Pulmonary artery endothelial cell (primary cell): Measurements from ENCODE around the gene HAP1. TPM values are rescaled to one million over a fixed set of nuclear protein-coding genes. Genes with fewer than 3 reads are reported as not detected.
"Not testable (repeated sequence)": the region's sequence is repeated elsewhere in the genome, so short reads cannot be mapped to it uniquely, and the experiment has no call there.

Source experiments
- DNase-seq: peaks from one replicate; pipeline ENCODE4 v3.0.0-alpha.2; 2011; ENCODE audit warnings: low read depth, low spot score
- total RNA-seq: library from RNA; depleted of rRNA; stranded (reverse); fragments of >200 nt; gene quantifications from 2 replicates; pipeline ENCODE4 v1.2.3, GENCODE V29; 2014

Gene HAP1
- total RNA-seq, result 0.07 and 0.18 TPM in 2 replicates

GRCh38 chr17:41734139-41734948 is at the start of gene HAP1:
Gene HAP1 (minus strand): TSS chr17:41734643. CDS start chr17:41734634, 9 bp downstream.
- DNase-seq, result no peak

- no peak for DNase-seq
These were observed 47.7 kb upstream of the HAP1 start for GRCh38 chr17:41782142-41782541.

GRCh38 chr17:41781404-41782110 is 47.1 kb upstream of the HAP1 start:
- no peak for DNase-seq

- no peak for DNase-seq
These were observed 45.5 kb upstream of the HAP1 start for GRCh38 chr17:41779954-41780353.

GRCh38 chr17:41777574-41778188 is 43.2 kb upstream of the HAP1 start:
- DNase-seq, result peak; percentile 99

- DNase-seq, result peak; percentile 74
These were observed 42.7 kb upstream of the HAP1 start for GRCh38 chr17:41777157-41777573.

GRCh38 chr17:41776262-41776900 is 41.9 kb upstream of the HAP1 start:
- DNase-seq, result not testable (repeated sequence)

GRCh38 chr17:41775394-41776226 is 41.2 kb upstream of the HAP1 start:
- DNase-seq, result no peak

GRCh38 chr17:41773731-41774193 is 39.3 kb upstream of the HAP1 start:
- no peak for DNase-seq

GRCh38 chr17:41773190-41773588 is 38.7 kb upstream of the HAP1 start:
- DNase-seq, result peak; percentile 77

- no peak for DNase-seq
These were observed 38.2 kb upstream of the HAP1 start for GRCh38 chr17:41772586-41773189.

GRCh38 chr17:41772218-41772585 is 37.8 kb upstream of the HAP1 start:
- DNase-seq, result no peak

GRCh38 chr17:41771389-41772206 is 37.2 kb upstream of the HAP1 start:
- DNase-seq, result no peak

GRCh38 chr17:41769985-41770384 is 35.5 kb upstream of the HAP1 start:
- no peak for DNase-seq

GRCh38 chr17:41769346-41769862 is 35.0 kb upstream of the HAP1 start:
- DNase-seq, result no peak

GRCh38 chr17:41768682-41769288 is 34.3 kb upstream of the HAP1 start:
- no peak for DNase-seq

GRCh38 chr17:41767324-41768042 is 33.0 kb upstream of the HAP1 start:
- no peak for DNase-seq

- DNase-seq, result no peak
These were observed 31.7 kb upstream of the HAP1 start for GRCh38 chr17:41766135-41766534.
